ENCODE data around the gene FUT7. TPM values are rescaled to one million over a fixed set of nuclear protein-coding genes. Genes with fewer than 3 reads are reported as not detected.

Gene FUT7
- total and polyA plus RNA-seq, 9 of the 15 experiments (the other 6 are each of a cell fraction or from before 2014, with no cell fraction given) = not detected

- no peak for TF ChIP-seq HNRNPH1 (optimal IDR thresholded peaks at IDR 0.05; ENCODE audit: low read depth, low read length)
- TF ChIP-seq NFATC3 (IDR thresholded peaks at IDR 0.05) = no peak
- no peak for TF ChIP-seq POLR3G (IDR thresholded peaks at IDR 0.05; ENCODE audit: extremely low read depth, insufficient read length, insufficient replicate concordance)
- TF ChIP-seq ZKSCAN3 (CRISPR knock-in tag; IDR thresholded peaks at IDR 0.05) = no peak
- no peak for TF ChIP-seq SPI1 (IDR thresholded peaks at IDR 0.05; ENCODE audit: borderline replicate concordance, low read depth, low read length)
- TF ChIP-seq ZNF24 (IDR thresholded peaks at IDR 0.05) = no peak
- TF ChIP-seq PCBP2 (IDR thresholded peaks at IDR 0.05; ENCODE audit: low read depth, low read length, poor library complexity, severe bottlenecking) = no peak
- no peak for TF ChIP-seq IRF1 (CRISPR knock-in tag; IDR thresholded peaks at IDR 0.05; ENCODE audit: borderline replicate concordance)
- no peak for TF ChIP-seq ZNF778 (CRISPR knock-in tag; IDR thresholded peaks at IDR 0.05)
- TF ChIP-seq E2F3 (CRISPR knock-in tag; IDR thresholded peaks at IDR 0.05) = peak; percentile 90
- TF ChIP-seq ILF3 (IDR thresholded peaks at IDR 0.05; ENCODE audit: borderline replicate concordance) = no peak
- TF ChIP-seq TSHZ1 (CRISPR knock-in tag; IDR thresholded peaks at IDR 0.05) = no peak
- TF ChIP-seq ZMIZ1 (IDR thresholded peaks at IDR 0.05; ENCODE audit: low read depth in 2 of 2, low read length in 2 of 2) = no peak
- TF ChIP-seq MCM3 (IDR thresholded peaks at IDR 0.05) = no peak
- TF ChIP-seq TEAD1 (CRISPR knock-in tag; IDR thresholded peaks at IDR 0.05) = peak in 1 of 2 experiments; percentile 67; a peak in 1 of 4 replicates
- TF ChIP-seq RBM34 (IDR thresholded peaks at IDR 0.05; ENCODE audit: borderline replicate concordance, insufficient read depth, low read length) = no peak
- peak; percentile 62; the same call in 1 of the 2 replicates for TF ChIP-seq E2F5 (CRISPR knock-in tag; IDR thresholded peaks at IDR 0.05)
- TF ChIP-seq HDAC1 (IDR thresholded peaks at IDR 0.05) = peak in 1 of 2 experiments; percentile 95; a peak in 2 of 4 replicates
These were observed 39.7 kb downstream of the FUT7 start, which contains the start of gene PAXX (continued) for GRCh38 chr9:136991993-136992818.
